B cell (primary cell): ENCODE measurements around the gene INPP1. TPM values are rescaled to one million over a fixed set of nuclear protein-coding genes. Genes with fewer than 3 reads are reported as not detected.

Experiments used
- ATAC-seq: fragments of 200-7000 bp; cut with Tn5 transposase; one replicate; pipeline ENCODE4 v1.10.0; 2021; ENCODE audit warnings: low read depth, mild to moderate bottlenecking, moderate number of reproducible peaks, moderate library complexity
- CTCF ChIA-PET: fragments of 350-600 bp; sonication (Branson Sonifier 250); formaldehyde crosslinking; loops from one replicate; lab custom pipeline; 2021; ENCODE audit warnings: antibody characterized with exemption, inconsistent platforms; lab: Charles Lee
- POLR2A ChIA-PET: fragments of 350-600 bp; sonication (Branson Sonifier 250); formaldehyde crosslinking; loops from one replicate; lab custom pipeline; 2021; ENCODE audit warnings: antibody characterized with exemption; lab: Charles Lee
- DNase-seq: peaks from one replicate; pipeline ENCODE4 v3.0.0; 2013
- H2AFZ ChIP-seq: 2 replicates; pipeline ENCODE4 v1.6.1; 2012; ENCODE audit warnings: mild to moderate bottlenecking, low read depth, low read length; ENCODE audit not compliant: insufficient read depth, poor library complexity, severe bottlenecking
- H3K27ac ChIP-seq, 2 donors: 1 replicate in 1 of 2; 2 replicates in 1 of 2; pipeline ENCODE4 v1.5.1; 2012 to 2013; ENCODE audit warnings: low read length in 2 of 2, mild to moderate bottlenecking in 2 of 2, moderate library complexity in 1 of 2
- H3K27me3 ChIP-seq, 4 experiments: fragments of 200-600 bp in 1 of 4; sonication (generic) in 1 of 4; replicated peaks in 1 of 4; 1 replicate in 2 of 4; 2 replicates in 2 of 4; pipeline versions ENCODE4 v1.6.1 to v1.7.0; 2013 to 2016; ENCODE audit warnings: low read length in 3 of 4, mild to moderate bottlenecking in 2 of 4, mixed read lengths in 1 of 4, moderate library complexity in 1 of 4; ENCODE audit not compliant: insufficient read depth in 4 of 4, control insufficient read depth in 3 of 4; ENCODE audit errors: control extremely low read depth in 1 of 4
- H3K36me3 ChIP-seq, 2 experiments: replicated peaks in 1 of 2; 1 replicate in 1 of 2; 2 replicates in 1 of 2; pipeline versions ENCODE4 v1.6.1 to v1.7.1; 2013; ENCODE audit warnings: low read length in 1 of 2; ENCODE audit not compliant: insufficient read depth in 2 of 2, control insufficient read depth in 1 of 2; ENCODE audit errors: control extremely low read depth in 1 of 2, extremely low read depth in 1 of 2
- H3K4me1 ChIP-seq, 2 donors: fragments of 200-600 bp in 1 of 2; sonication (generic) in 1 of 2; 1 replicate in 1 of 2; 2 replicates in 1 of 2; pipeline versions ENCODE4 v1.5.1 to v1.6.1; 2013 to 2017; ENCODE audit warnings: low read length in 2 of 2; ENCODE audit not compliant: control insufficient read depth in 2 of 2, insufficient read depth in 2 of 2
- H3K4me2 ChIP-seq: replicated peaks from 2 replicates; pipeline ENCODE3; 2012; ENCODE audit warnings: mild to moderate bottlenecking, low read depth, low read length; ENCODE audit not compliant: poor library complexity, severe bottlenecking
- H3K4me3 ChIP-seq, 5 experiments: fragments of 200-600 bp in 1 of 5; sonication (generic) in 1 of 5; 1 replicate in 3 of 5; 2 replicates in 2 of 5; pipeline versions ENCODE4 v1.5.1 to v1.7.0; 2011 to 2016; ENCODE audit warnings: low read length in 4 of 5, mild to moderate bottlenecking in 4 of 5, low read depth in 2 of 5, control low read depth in 1 of 5, moderate library complexity in 1 of 5; ENCODE audit not compliant: insufficient read depth in 1 of 5; ENCODE audit errors: control extremely low read depth in 1 of 5, extremely low read depth in 1 of 5
- H3K79me2 ChIP-seq: fragments of 200-600 bp; sonication (generic); one replicate; pipeline ENCODE4 v1.6.0; 2016; ENCODE audit warnings: low read length; ENCODE audit not compliant: control insufficient read depth, insufficient read depth
- H3K9ac ChIP-seq: fragments of 200-600 bp; sonication (generic); 2 replicates; pipeline ENCODE4 v1.6.1; 2017; ENCODE audit warnings: mild to moderate bottlenecking, low read length, moderate library complexity
- H3K9me3 ChIP-seq, 3 donors: one replicate each; pipeline versions ENCODE4 v1.6.1 to v1.7.1; 2013; ENCODE audit warnings: low read length in 2 of 3; ENCODE audit not compliant: control insufficient read depth in 2 of 3, insufficient read depth in 1 of 3; ENCODE audit errors: control extremely low read depth in 1 of 3
- H4K20me1 ChIP-seq: 2 replicates; pipeline ENCODE4 v1.6.0; 2012; ENCODE audit warnings: mild to moderate bottlenecking, low read length; ENCODE audit not compliant: insufficient read depth, control insufficient read depth, poor library complexity, severe bottlenecking
- H3K27ac Mint-ChIP-seq: one replicate; pipeline ENCODE4 v1.8.0; 2021; ENCODE audit warnings: mixed read lengths
- H3K27me3 Mint-ChIP-seq: one replicate; pipeline ENCODE4 v1.8.0; 2021; ENCODE audit warnings: mixed read lengths
- H3K4me1 Mint-ChIP-seq: one replicate; pipeline ENCODE4 v1.8.0; 2021; ENCODE audit warnings: mixed read lengths
- H3K4me3 Mint-ChIP-seq: one replicate; pipeline ENCODE4 v1.8.0; 2021; ENCODE audit warnings: mixed read lengths
- H3K9me3 Mint-ChIP-seq: one replicate; pipeline ENCODE4 v1.8.0; 2022; ENCODE audit warnings: mixed read lengths; ENCODE audit not compliant: insufficient read depth
- EZH2 ChIP-seq: IDR thresholded peaks from 2 replicates; pipeline ENCODE4 v1.6.1; 2012; ENCODE audit warnings: borderline replicate concordance, low read depth, mild to moderate bottlenecking, moderate library complexity, low read length; ENCODE audit not compliant: insufficient read depth, poor library complexity, severe bottlenecking
- WGBS: methylation state at CpG from one replicate; pipeline ENCODE4 v1.1.5; 2013; ENCODE audit warnings: missing lambda C conversion rate; ENCODE audit not compliant: insufficient coverage; 5-methylcytosine and 5-hydroxymethylcytosine counted together
- intact Hi-C: fragments of 100-400 bp; cut with micrococcal nuclease; formaldehyde crosslinking; loops from one replicate; pipeline ENCODE4 v1.10.0; 2022
- polyA plus RNA-seq: library from polyadenylated mRNA; depleted of rRNA; stranded (reverse); fragments of >200 nt; gene quantifications from 2 replicates; pipeline ENCODE4 v1.2.3, GENCODE V29; 2012
- total RNA-seq, 2 donors: library from RNA; stranded (reverse); fragments of 120-200 nt in 1 of 2; gene quantifications; 1 replicate in 1 of 2; 2 replicates in 1 of 2; pipeline versions ENCODE4 v1.2.3 to v1.2.4, GENCODE V29; 2013 to 2022
- TF ChIP-seq, protein P1 (sequence below): fragments of 200-600 bp; IDR thresholded peaks from one replicate; pipeline ENCODE4 v1.8.0; 2022; ENCODE audit warnings: antibody characterized with exemption, mild to moderate bottlenecking

INPP1 gene
- total and polyA plus RNA-seq, 2 donors (not counting 1 experiment from before 2014, with no cell fraction given) = 3.1 to 3.7 TPM

DNA sequence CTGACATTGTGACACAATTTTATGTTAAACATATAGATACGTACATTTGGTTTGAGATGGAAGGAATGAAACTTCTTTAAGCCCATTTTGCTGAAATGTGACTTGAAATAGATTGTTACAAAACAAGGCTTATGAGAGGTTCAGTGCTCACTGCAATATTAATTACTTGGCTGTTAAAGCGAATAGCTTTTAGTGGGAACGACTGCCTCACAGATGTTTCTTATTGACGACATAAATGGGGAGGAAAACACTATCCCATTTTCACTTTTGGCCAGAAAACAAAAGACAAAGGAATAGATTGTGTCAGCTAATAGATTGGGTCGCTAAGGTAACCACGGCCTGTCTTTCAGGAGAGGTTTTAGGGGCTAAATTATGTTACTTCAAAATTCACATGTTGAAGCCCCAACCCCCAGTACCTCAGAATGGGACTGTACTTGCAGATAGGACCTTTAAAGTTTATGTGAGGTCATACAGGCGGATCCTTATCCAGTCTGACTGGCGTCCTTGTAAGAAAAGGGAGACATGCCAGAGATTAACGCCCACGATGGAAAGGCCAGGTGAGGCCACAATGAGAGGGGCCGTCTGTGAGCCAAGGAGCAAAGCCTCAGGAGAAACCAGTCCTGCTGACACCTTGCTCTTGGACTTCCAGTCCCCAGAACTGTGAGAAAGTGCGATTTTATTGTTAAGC is 10.8 kb downstream of the INPP1 start:
- H3K9me3 Mint-ChIP-seq = no peaks in the 10 kb centered on the region
- no peaks in the 10 kb centered on the region for H3K79me2 ChIP-seq
- no peaks in the 10 kb centered on the region for H3K27me3 Mint-ChIP-seq
- H3K4me1 Mint-ChIP-seq = peaks cover 2% of the 10 kb centered on the region
- no peak overlapping the region for H3K4me3 Mint-ChIP-seq
- H3K4me1 ChIP-seq = no peaks in the 10 kb centered on the region
- no peak for TF ChIP-seq EZH2
- TF ChIP-seq, protein P1, sequence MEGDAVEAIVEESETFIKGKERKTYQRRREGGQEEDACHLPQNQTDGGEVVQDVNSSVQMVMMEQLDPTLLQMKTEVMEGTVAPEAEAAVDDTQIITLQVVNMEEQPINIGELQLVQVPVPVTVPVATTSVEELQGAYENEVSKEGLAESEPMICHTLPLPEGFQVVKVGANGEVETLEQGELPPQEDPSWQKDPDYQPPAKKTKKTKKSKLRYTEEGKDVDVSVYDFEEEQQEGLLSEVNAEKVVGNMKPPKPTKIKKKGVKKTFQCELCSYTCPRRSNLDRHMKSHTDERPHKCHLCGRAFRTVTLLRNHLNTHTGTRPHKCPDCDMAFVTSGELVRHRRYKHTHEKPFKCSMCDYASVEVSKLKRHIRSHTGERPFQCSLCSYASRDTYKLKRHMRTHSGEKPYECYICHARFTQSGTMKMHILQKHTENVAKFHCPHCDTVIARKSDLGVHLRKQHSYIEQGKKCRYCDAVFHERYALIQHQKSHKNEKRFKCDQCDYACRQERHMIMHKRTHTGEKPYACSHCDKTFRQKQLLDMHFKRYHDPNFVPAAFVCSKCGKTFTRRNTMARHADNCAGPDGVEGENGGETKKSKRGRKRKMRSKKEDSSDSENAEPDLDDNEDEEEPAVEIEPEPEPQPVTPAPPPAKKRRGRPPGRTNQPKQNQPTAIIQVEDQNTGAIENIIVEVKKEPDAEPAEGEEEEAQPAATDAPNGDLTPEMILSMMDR = no peak
- ATAC-seq (no peak), DNase-seq (no peak)
- no peak overlapping the region for H3K4me2 ChIP-seq
- H3K27ac Mint-ChIP-seq = no peak overlapping the region
- CTCF ChIA-PET = interaction anchor here (0.7 to 1.2 kb wide), 3 partner anchors 12 to 63 kb away, joined by 3 read pairs; no protein-coding TSS in a partner anchor
- H3K9me3 ChIP-seq = no peaks in the 10 kb centered on the region
- no peak overlapping the region for H3K4me3 ChIP-seq
- POLR2A ChIA-PET = no interaction called here
- H3K27ac ChIP-seq = no peak overlapping the region
- WGBS = 88% methylated on average over 5 of the region's 12 CpGs
- no peaks in the 10 kb centered on the region for H3K36me3 ChIP-seq
- intact Hi-C loops = no loop called here
- H2AFZ ChIP-seq = no peak overlapping the region
- H4K20me1 ChIP-seq = no peaks in the 10 kb centered on the region
- H3K27me3 ChIP-seq = no peaks in the 10 kb centered on the region
- no peak overlapping the region for H3K9ac ChIP-seq

DNA sequence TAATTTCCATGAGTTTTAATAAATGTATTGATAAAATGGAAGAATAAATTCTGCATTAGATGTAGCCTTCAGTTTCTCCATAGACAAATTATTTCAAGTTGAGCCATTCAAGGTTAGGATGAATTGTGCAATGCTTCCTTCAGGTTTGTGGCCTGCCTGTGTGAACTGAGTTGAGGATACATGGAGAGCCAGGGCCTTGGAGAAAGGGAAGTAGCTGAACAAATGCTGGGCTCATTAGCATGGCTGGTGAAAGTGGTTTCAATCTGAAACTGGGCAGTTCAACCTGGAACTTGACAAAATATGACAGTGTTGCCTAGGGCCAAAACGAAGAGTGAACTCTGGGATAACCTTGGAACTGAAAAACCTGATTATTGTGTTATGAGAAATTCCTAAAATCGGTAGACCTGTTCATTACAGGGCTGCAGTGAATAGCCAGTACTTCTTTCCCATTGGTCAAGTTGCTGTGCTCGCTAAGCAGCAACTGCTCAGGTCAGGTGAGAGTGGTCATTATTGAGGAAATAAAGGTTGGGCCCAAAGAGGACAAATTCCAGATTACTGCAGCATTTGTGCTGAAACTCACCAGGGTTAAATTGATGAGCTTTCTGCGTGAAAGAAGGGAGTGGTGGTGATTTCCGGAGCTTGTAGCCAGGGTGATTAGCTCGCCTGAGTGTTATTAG is 12.7 kb downstream of the INPP1 start:
- no peaks in the 10 kb centered on the region for H3K9me3 ChIP-seq
- intact Hi-C loops = no loop called here
- 92% methylated on average over 6 of the region's 6 CpGs for WGBS
- CTCF ChIA-PET = interaction anchor here (1.6 kb wide), 1 partner anchor 14 kb away, joined by 6 read pairs; no protein-coding TSS in a partner anchor
- Mint-ChIP-seq H3K27ac (no peak overlapping the region), H3K4me1 (peaks cover 14% of the 10 kb centered on the region), H3K9me3 (no peaks in the 10 kb centered on the region), H3K4me3 (no peak overlapping the region), H3K27me3 (no peaks in the 10 kb centered on the region)
- no peak overlapping the region for H3K27ac ChIP-seq
- peaks cover 9 to 13% of the 10 kb centered on the region in 2 donors for H3K4me1 ChIP-seq
- DNase-seq (no peak), ATAC-seq (no peak)
- no peaks in the 10 kb centered on the region for H4K20me1 ChIP-seq
- no peak overlapping the region for H2AFZ ChIP-seq
- POLR2A ChIA-PET = no interaction called here
- no peaks in the 10 kb centered on the region for H3K79me2 ChIP-seq
- H3K27me3 ChIP-seq = no peaks in the 10 kb centered on the region
- TF ChIP-seq EZH2 = no peak
- TF ChIP-seq, protein P1 = no peak
- H3K36me3 ChIP-seq = no peaks in the 10 kb centered on the region
- no peak overlapping the region for H3K4me2 ChIP-seq
- H3K9ac ChIP-seq = no peak overlapping the region
- no peak overlapping the region for H3K4me3 ChIP-seq
